HS-27A (cell line): Measurements from ENCODE around the gene TRNAU1AP.
"Not testable (repeated sequence)": the region's sequence is repeated elsewhere in the genome, so short reads cannot be mapped to it uniquely, and the experiment has no call there.

ENCODE experiments used
- DNase-seq: peaks from one replicate; pipeline ENCODE4 v3.0.0-alpha.2; 2012; ENCODE audit warnings: low read depth, missing footprints

Gene TRNAU1AP

GRCh38 chr1:28552758-28553663 is at the start of gene TRNAU1AP:
Gene TRNAU1AP, plus strand, starts transcription at chr1:28553085. Its CDS starts 26 bp downstream, at chr1:28553111.
- DNase-seq: peak; percentile 91

GRCh38 chr1:28503117-28503516 is 49.8 kb upstream of the TRNAU1AP start:
- no peak for DNase-seq

GRCh38 chr1:28505406-28506187 is 47.3 kb upstream of the TRNAU1AP start, which contains the start of gene RCC1:
Gene RCC1, plus strand, starts transcription at chr1:28506043. Its CDS starts 23,824 bp downstream, at chr1:28529867.
- peak; percentile 99 for DNase-seq

- no peak for DNase-seq
Measured at GRCh38 chr1:28506907-28507246, 46.0 kb upstream of the TRNAU1AP start.

GRCh38 chr1:28507247-28507645 is 45.6 kb upstream of the TRNAU1AP start:
- DNase-seq: no peak

GRCh38 chr1:28507646-28508434 is 45.0 kb upstream of the TRNAU1AP start:
- no peak for DNase-seq

- DNase-seq: no peak
Measured at GRCh38 chr1:28508435-28508754, 44.5 kb upstream of the TRNAU1AP start.

GRCh38 chr1:28509705-28510272 is 43.1 kb upstream of the TRNAU1AP start:
- DNase-seq: no peak

- DNase-seq: no peak
Measured at GRCh38 chr1:28510273-28510969, 42.5 kb upstream of the TRNAU1AP start.

GRCh38 chr1:28510970-28511440 is 41.9 kb upstream of the TRNAU1AP start:
- no peak for DNase-seq

- no peak for DNase-seq
Measured at GRCh38 chr1:28512058-28512611, 40.8 kb upstream of the TRNAU1AP start.

- not testable (repeated sequence) for DNase-seq
Measured at GRCh38 chr1:28514445-28514933, 38.4 kb upstream of the TRNAU1AP start.

- DNase-seq: no peak
Measured at GRCh38 chr1:28516518-28516956, 36.3 kb upstream of the TRNAU1AP start.

GRCh38 chr1:28517649-28517999 is 35.3 kb upstream of the TRNAU1AP start:
- no peak for DNase-seq

GRCh38 chr1:28518000-28518744 is 34.7 kb upstream of the TRNAU1AP start:
- DNase-seq: no peak

- DNase-seq: no peak
Measured at GRCh38 chr1:28518745-28519341, 34.0 kb upstream of the TRNAU1AP start.

GRCh38 chr1:28519946-28520725 is 32.7 kb upstream of the TRNAU1AP start:
- no peak for DNase-seq

- not testable (repeated sequence) for DNase-seq
Measured at GRCh38 chr1:28520796-28521195, 32.1 kb upstream of the TRNAU1AP start.
